HCT116 (cell line): ENCODE results near the gene HSD17B3. TPM values are rescaled to one million over a fixed set of nuclear protein-coding genes. Genes with fewer than 3 reads are reported as not detected.

Source experiments
- ATAC-seq: fragments of 200-7000 bp; cut with Tn5 transposase; 2 replicates; pipeline ENCODE4 v1.9.1; 2020; ENCODE audit warnings: mild to moderate bottlenecking, moderate library complexity
- BruUV-seq: library from RNA; stranded (reverse); fragments of 400-500 nt; replicated peaks from 2 replicates; lab custom pipeline; 2021; lab: Mats Ljungman, UMichigan
- CTCF ChIA-PET: fragments of 300-600 bp; sonication (Branson Sonifier 250); formaldehyde crosslinking; loops from one replicate; lab custom pipeline; 2021; ENCODE audit warnings: antibody characterized with exemption; lab: Charles Lee
- POLR2A ChIA-PET: fragments of 300-600, 350-600 bp; sonication (Branson Sonifier 250); formaldehyde crosslinking; loops from one replicate; lab custom pipeline; 2021; ENCODE audit warnings: antibody characterized with exemption; lab: Charles Lee
- RAD21 ChIA-PET, 2 experiments: fragments of 300-600 bp; sonication (Branson Sonifier 250); formaldehyde crosslinking; loops; one replicate each; lab custom pipeline; 2023; ENCODE audit warnings: low total read pairs in 2 of 2; ENCODE audit not compliant: uncharacterized antibody in 2 of 2, unreplicated experiment in 2 of 2, low non-redundant PET in 1 of 2; lab: Charles Lee
- DNase-seq: peaks from one replicate; pipeline ENCODE4 v3.0.0-alpha.2; 2010; ENCODE audit warnings: low read depth, low spot score
- H2AFZ ChIP-seq: fragments of 200-600 bp; shearing (Covaris generic), sonication (generic); 2 replicates; pipeline ENCODE4 v1.6.1; 2017; ENCODE audit warnings: low read depth, mixed run types, mixed read lengths, antibody characterized with exemption, low read length; ENCODE audit not compliant: poor library complexity, severe bottlenecking
- H3K27ac ChIP-seq: 2 replicates; pipeline ENCODE4 v1.5.1; 2012; ENCODE audit warnings: low read depth, low read length
- H3K27me3 ChIP-seq: fragments of 200-600 bp; sonication (generic); 2 replicates; pipeline ENCODE4 v1.6.1; 2016; ENCODE audit warnings: mixed run types, low read length, mixed read lengths; ENCODE audit not compliant: insufficient read depth
- H3K36me3 ChIP-seq, 2 experiments: fragments of 200-500 bp in 1 of 2; fragments of 200-600 bp in 1 of 2; sonication (Bioruptor generic) in 1 of 2; sonication (generic) in 1 of 2; 2 replicates each; pipeline versions ENCODE4 v1.5.1 to v1.6.1; 2014 to 2016; ENCODE audit warnings: low read length in 2 of 2, inconsistent platforms in 1 of 2, mixed read lengths in 1 of 2, mixed run types in 1 of 2; ENCODE audit not compliant: insufficient read depth in 2 of 2, control insufficient read depth in 1 of 2
- H3K4me1 ChIP-seq, 2 experiments: fragments of 200-600 bp in 1 of 2; sonication (generic) in 1 of 2; 2 replicates each; pipeline versions ENCODE4 v1.5.1 to v1.6.1; 2012 to 2017; ENCODE audit warnings: low read length in 2 of 2, inconsistent platforms in 1 of 2, mild to moderate bottlenecking in 1 of 2, mixed read lengths in 1 of 2, mixed run types in 1 of 2, moderate library complexity in 1 of 2; ENCODE audit not compliant: insufficient read depth in 2 of 2, control insufficient read depth in 1 of 2
- H3K4me2 ChIP-seq: fragments of 200-600 bp; sonication (generic); 2 replicates; pipeline ENCODE4 v1.6.1; 2017; ENCODE audit warnings: mixed run types, low read length, mixed read lengths
- H3K4me3 ChIP-seq, 2 experiments: fragments of 200-600 bp in 1 of 2; sonication (generic) in 1 of 2; replicated peaks in 1 of 2; 2 replicates each; pipeline ENCODE4 v1.5.1; 2011 to 2016; ENCODE audit warnings: low read length in 2 of 2, control low read depth in 1 of 2, low read depth in 1 of 2, mild to moderate bottlenecking in 1 of 2, mixed read lengths in 1 of 2, mixed run types in 1 of 2
- H3K79me2 ChIP-seq: fragments of 200-600 bp; sonication (generic); 2 replicates; pipeline ENCODE4 v1.6.1; 2017; ENCODE audit warnings: mild to moderate bottlenecking, mixed run types, low read length, moderate library complexity, mixed read lengths; ENCODE audit not compliant: insufficient read depth
- H3K9ac ChIP-seq: fragments of 200-600 bp; sonication (generic); 2 replicates; pipeline ENCODE4 v1.6.1; 2016; ENCODE audit warnings: low read length, mixed read lengths
- H3K9me2 ChIP-seq: fragments of 200-600 bp; sonication (generic), shearing (Covaris generic); 2 replicates; pipeline ENCODE4 v1.6.1; 2017; ENCODE audit warnings: mixed run types, mild to moderate bottlenecking, moderate library complexity; ENCODE audit not compliant: insufficient read depth
- H3K9me3 ChIP-seq, 2 experiments: fragments of 200-500 bp in 1 of 2; fragments of 200-600 bp in 1 of 2; sonication (Bioruptor generic) in 1 of 2; sonication (generic) in 1 of 2; 2 replicates each; pipeline ENCODE4 v1.6.1; 2014 to 2017; ENCODE audit warnings: low read length in 2 of 2, mixed read lengths in 2 of 2, inconsistent platforms in 1 of 2, low read depth in 1 of 2, mild to moderate bottlenecking in 1 of 2, mixed run types in 1 of 2, moderate library complexity in 1 of 2; ENCODE audit not compliant: control insufficient read depth in 1 of 2, insufficient read depth in 1 of 2
- H4K20me1 ChIP-seq: fragments of 200-600 bp; sonication (generic), shearing (Covaris generic); 2 replicates; pipeline ENCODE4 v1.6.1; 2017; ENCODE audit warnings: mixed run types, mild to moderate bottlenecking, moderate library complexity; ENCODE audit not compliant: insufficient read depth
- CTCF ChIP-seq, 3 experiments: fragments of 200-600 bp in 1 of 3; sonication (generic) in 1 of 3; IDR thresholded peaks in 2 of 3; conservative IDR thresholded peaks in 1 of 3; 2 replicates each; pipeline ENCODE4 v1.5.1; 2012 to 2017; ENCODE audit warnings: low read depth in 2 of 3, low read length in 2 of 3, antibody characterized with exemption in 1 of 3, borderline replicate concordance in 1 of 3, control low read depth in 1 of 3, mild to moderate bottlenecking in 1 of 3, mixed read lengths in 1 of 3, mixed run types in 1 of 3, moderate library complexity in 1 of 3; ENCODE audit not compliant: insufficient read depth in 1 of 3
- EGR1 ChIP-seq: IDR thresholded peaks from 2 replicates; pipeline ENCODE4 v1.6.1; 2012; ENCODE audit warnings: low read depth
- ELF1 ChIP-seq: IDR thresholded peaks from 2 replicates; pipeline ENCODE4 v1.6.1; 2012; ENCODE audit warnings: low read depth, borderline replicate concordance
- EZH2 ChIP-seq: fragments of 200-600 bp; sonication (generic); IDR thresholded peaks from 2 replicates; pipeline ENCODE4 v1.6.1; 2017; ENCODE audit warnings: antibody characterized with exemption, mixed run types
- EZH2phosphoT487 ChIP-seq: fragments of 200-600 bp; IDR thresholded peaks from 2 replicates; pipeline ENCODE4 v1.6.1; 2018; ENCODE audit warnings: antibody characterized with exemption, borderline replicate concordance
- FOSL1 ChIP-seq: IDR thresholded peaks from 2 replicates; pipeline ENCODE4 v1.6.1; 2012; ENCODE audit warnings: low read depth
- JUND ChIP-seq: IDR thresholded peaks from 2 replicates; pipeline ENCODE4 v1.6.1; 2012
- POLR2A ChIP-seq: IDR thresholded peaks from 2 replicates; pipeline ENCODE4 v1.7.0; 2011; ENCODE audit warnings: borderline replicate concordance; ENCODE audit not compliant: insufficient read depth, insufficient read length; ENCODE audit errors: extremely low read depth
- POLR2AphosphoS5 ChIP-seq: IDR thresholded peaks from 2 replicates; pipeline ENCODE4 v1.6.1; 2011; ENCODE audit warnings: mild to moderate bottlenecking, low read depth, low read length, moderate library complexity
- SIN3A ChIP-seq: IDR thresholded peaks from 2 replicates; pipeline ENCODE4 v1.6.1; 2012; ENCODE audit warnings: low read depth
- SRF ChIP-seq: IDR thresholded peaks from 2 replicates; pipeline ENCODE4 v1.6.1; 2012; ENCODE audit warnings: low read depth
- TCF7L2 ChIP-seq: IDR thresholded peaks from 2 replicates; pipeline ENCODE4 v1.7.0; 2011; ENCODE audit warnings: borderline replicate concordance, inconsistent platforms; ENCODE audit not compliant: insufficient read depth, insufficient read length; ENCODE audit errors: extremely low read depth
- ZFX ChIP-seq: fragments of 450-650 bp; IDR thresholded peaks from 2 replicates; pipeline ENCODE4 v1.6.1; 2017
- ZNF274 ChIP-seq: fragments of 200-500 bp; sonication (Bioruptor generic); IDR thresholded peaks from 2 replicates; pipeline ENCODE4 v1.6.1; 2014; ENCODE audit warnings: mild to moderate bottlenecking, low read depth, low read length, inconsistent platforms
- intact Hi-C: fragments of 100-400 bp; cut with micrococcal nuclease; formaldehyde crosslinking; loops from 2 replicates; pipeline ENCODE4 v1.10.0; 2022
- total RNA-seq: library from RNA; stranded (reverse); gene quantifications from one replicate; pipeline ENCODE4 v1.2.1, GENCODE V29; 2021; ENCODE audit not compliant: unreplicated experiment
- TF ChIP-seq, protein P1 (sequence below): IDR thresholded peaks from 2 replicates; pipeline ENCODE4 v1.6.1; 2012
- TF ChIP-seq, protein P2 (sequence below): IDR thresholded peaks from 2 replicates; pipeline ENCODE4 v1.6.1; 2011; ENCODE audit warnings: mild to moderate bottlenecking, low read length, moderate library complexity; ENCODE audit not compliant: insufficient replicate concordance; ENCODE audit errors: extremely low read depth
- TF ChIP-seq, protein P3 (sequence below): IDR thresholded peaks from 2 replicates; pipeline ENCODE4 v1.6.1; 2012

HSD17B3 gene
- total RNA-seq, 1 experiment from 2014 or later: 0.37 TPM

GRCh38 chr9:96185518-96186156 is 116.3 kb downstream of the HSD17B3 start:
- intact Hi-C loops: no loop called here
- no peak overlapping the region for H3K27ac ChIP-seq
- H3K79me2 ChIP-seq: no peaks in the 10 kb centered on the region
- no peak for ATAC-seq
- H3K9me2 ChIP-seq: no peaks in the 10 kb centered on the region
- H4K20me1 ChIP-seq: no peaks in the 10 kb centered on the region
- H3K9me3 ChIP-seq: no peaks in the 10 kb centered on the region
- no peak overlapping the region for H3K4me3 ChIP-seq
- BruUV-seq: no TSS peak
- no peak for DNase-seq
- no peak overlapping the region for H3K9ac ChIP-seq
- TF ChIP-seq EZH2 (no peak), EZH2phosphoT487 (no peak), TCF7L2 (no peak), CTCF (IDR thresholded peaks at IDR 0.05 in 2 of 3, conservative IDR thresholded peaks at IDR 0.05 in 1 of 3; ENCODE audit: borderline replicate concordance in 1 of 3, insufficient read depth in 1 of 3, low read depth in 2 of 3, low read length in 2 of 3) (no peak), SRF (no peak), POLR2AphosphoS5 (no peak), ZNF274 (no peak), EGR1 (no peak), FOSL1 (no peak), JUND (no peak), SIN3A (no peak), ELF1 (no peak), ZFX (no peak), POLR2A (no peak)
- TF ChIP-seq, protein P1, sequence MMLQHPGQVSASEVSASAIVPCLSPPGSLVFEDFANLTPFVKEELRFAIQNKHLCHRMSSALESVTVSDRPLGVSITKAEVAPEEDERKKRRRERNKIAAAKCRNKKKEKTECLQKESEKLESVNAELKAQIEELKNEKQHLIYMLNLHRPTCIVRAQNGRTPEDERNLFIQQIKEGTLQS: no peak
- TF ChIP-seq, protein P2, sequence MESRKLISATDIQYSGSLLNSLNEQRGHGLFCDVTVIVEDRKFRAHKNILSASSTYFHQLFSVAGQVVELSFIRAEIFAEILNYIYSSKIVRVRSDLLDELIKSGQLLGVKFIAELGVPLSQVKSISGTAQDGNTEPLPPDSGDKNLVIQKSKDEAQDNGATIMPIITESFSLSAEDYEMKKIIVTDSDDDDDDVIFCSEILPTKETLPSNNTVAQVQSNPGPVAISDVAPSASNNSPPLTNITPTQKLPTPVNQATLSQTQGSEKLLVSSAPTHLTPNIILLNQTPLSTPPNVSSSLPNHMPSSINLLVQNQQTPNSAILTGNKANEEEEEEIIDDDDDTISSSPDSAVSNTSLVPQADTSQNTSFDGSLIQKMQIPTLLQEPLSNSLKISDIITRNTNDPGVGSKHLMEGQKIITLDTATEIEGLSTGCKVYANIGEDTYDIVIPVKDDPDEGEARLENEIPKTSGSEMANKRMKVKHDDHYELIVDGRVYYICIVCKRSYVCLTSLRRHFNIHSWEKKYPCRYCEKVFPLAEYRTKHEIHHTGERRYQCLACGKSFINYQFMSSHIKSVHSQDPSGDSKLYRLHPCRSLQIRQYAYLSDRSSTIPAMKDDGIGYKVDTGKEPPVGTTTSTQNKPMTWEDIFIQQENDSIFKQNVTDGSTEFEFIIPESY: no peak
- TF ChIP-seq, protein P3, sequence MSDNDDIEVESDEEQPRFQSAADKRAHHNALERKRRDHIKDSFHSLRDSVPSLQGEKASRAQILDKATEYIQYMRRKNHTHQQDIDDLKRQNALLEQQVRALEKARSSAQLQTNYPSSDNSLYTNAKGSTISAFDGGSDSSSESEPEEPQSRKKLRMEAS: no peak
- TF ChIP-seq, all 23 proteins: peak for 0
- Histone ChIP-seq H3K4me1 (no peaks in the 10 kb centered on the region), H2AFZ (no peak overlapping the region), H3K27me3 (no peaks in the 10 kb centered on the region), H3K4me2 (no peak overlapping the region), H3K36me3 (no peaks in the 10 kb centered on the region)
- ChIA-PET CTCF (no interaction called here), POLR2A (no interaction called here), RAD21 (no interaction called here)
